Right lobe of liver (tissue), 4 donors: ENCODE measurements around the gene ZCCHC7.

Source experiments
- POLR2A ChIP-seq: fragments of 450-650 bp; IDR thresholded peaks from one replicate; pipeline ENCODE4 v1.6.1; 2017; ENCODE audit warnings: antibody characterized with exemption, mild to moderate bottlenecking
- TF ChIP-seq, protein P1 (sequence below), 4 donors: fragments of 200-600 bp in 3 of 4; fragments of 450-650 bp in 1 of 4; IDR thresholded peaks; one replicate each; pipeline versions ENCODE4 v1.5.1 to v1.8.0; 2016 to 2022; ENCODE audit warnings: antibody characterized with exemption in 4 of 4, mild to moderate bottlenecking in 2 of 4
- donor health status: DM: no; HTN: no; CAD: no.
- donor health status: DM: no; HTN: no; CAD: no.
- donor health status: DM: no; HTN: yes; CAD: no.

DNA sequence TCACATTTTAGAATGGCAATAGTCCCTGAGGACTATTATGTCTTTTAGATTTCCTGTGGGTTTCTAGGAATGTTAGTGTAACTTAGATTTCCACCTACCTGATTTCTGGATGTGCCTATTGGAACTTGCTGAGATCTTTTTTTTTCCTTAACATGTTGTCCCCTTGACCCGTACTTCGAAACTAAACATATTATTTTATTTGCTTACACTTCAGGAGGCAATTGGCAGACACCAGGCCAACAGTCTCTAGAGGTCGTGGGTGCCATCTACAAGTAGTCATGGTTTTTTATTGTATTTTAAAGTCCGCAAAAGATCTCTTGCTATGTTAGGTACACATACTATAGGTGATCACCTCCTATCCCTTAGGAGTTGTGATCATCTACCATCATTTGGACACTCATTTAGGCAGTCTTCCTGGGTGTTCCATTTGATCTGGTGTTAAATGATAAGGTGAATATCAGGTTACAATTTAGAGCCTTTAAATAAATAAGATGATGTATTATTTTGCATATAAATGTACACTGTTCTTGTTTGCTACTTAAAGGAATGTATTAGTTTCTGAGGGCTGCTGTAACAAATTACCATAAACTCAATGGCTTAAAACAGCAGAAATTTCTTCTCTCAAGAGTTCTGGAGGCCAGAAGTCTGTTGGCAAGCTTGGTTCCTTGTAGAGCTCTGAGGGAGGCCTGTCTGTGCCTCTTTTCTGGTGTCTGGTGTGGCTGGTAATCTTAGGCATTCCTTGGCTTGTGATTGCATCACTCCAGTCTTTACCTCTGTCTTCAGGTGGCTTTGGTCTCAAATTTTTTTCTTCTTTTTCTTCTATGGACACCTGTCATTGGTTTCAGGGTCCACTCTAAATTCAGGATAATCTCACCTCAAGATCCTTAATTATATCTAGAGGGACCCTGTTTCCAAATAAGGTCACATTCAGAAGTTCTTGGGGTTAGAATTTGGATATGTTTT is 64.8 kb downstream of the ZCCHC7 start:
- no peak for TF ChIP-seq POLR2A
- TF ChIP-seq, protein P1, sequence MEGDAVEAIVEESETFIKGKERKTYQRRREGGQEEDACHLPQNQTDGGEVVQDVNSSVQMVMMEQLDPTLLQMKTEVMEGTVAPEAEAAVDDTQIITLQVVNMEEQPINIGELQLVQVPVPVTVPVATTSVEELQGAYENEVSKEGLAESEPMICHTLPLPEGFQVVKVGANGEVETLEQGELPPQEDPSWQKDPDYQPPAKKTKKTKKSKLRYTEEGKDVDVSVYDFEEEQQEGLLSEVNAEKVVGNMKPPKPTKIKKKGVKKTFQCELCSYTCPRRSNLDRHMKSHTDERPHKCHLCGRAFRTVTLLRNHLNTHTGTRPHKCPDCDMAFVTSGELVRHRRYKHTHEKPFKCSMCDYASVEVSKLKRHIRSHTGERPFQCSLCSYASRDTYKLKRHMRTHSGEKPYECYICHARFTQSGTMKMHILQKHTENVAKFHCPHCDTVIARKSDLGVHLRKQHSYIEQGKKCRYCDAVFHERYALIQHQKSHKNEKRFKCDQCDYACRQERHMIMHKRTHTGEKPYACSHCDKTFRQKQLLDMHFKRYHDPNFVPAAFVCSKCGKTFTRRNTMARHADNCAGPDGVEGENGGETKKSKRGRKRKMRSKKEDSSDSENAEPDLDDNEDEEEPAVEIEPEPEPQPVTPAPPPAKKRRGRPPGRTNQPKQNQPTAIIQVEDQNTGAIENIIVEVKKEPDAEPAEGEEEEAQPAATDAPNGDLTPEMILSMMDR (IDR thresholded peaks at IDR 0.05) = no peak
